ENCODE data around the gene GNPAT.

Gene GNPAT

DNA sequence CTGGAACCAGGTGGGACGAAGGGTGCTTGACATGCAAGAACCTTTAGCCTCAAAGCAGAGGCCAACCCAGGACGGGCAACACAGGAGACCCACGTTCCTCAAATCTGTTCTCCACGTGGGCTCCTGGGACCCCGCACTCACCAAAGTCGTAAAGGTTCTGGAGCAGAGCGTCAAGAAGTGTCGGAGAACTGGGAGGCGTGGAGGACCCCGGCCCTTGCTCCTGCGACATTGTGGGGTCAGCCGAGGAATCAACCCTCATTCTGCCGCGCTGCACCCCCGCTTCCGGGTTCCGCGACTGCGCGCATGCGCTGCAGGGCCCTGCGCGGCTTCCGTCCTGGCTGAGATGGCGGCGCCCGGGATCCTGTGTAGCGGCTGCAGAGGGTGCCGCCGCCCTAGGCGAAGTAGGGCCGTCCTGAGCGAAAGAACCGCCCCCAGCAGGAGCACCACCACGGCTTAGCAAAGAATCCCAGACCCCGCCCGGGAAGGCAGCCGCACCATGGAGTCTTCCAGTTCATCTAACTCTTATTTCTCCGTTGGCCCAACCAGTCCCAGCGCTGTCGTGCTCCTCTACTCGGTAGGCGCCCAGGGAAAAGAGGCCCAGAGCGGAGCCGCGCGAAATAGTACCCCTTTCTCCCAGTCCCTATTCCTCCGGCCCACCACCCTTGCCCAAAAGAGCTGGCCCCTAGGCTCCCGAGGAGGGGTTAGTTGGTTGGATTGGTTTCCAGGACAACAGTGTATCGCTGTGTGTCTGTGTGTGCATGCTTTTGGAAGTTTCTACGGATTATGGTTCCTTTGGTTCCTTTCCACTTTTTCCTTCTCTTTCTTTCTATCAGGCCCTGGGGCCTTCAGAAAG, at the start of gene GNPAT:
Gene GNPAT, plus strand, starts transcription at position 330 of the 853 bp plus-strand sequence. Its CDS starts 167 bp downstream, at position 497.
- DNase-seq (ENCODE audit: insufficient read length, low spot score) (peak; percentile 80), FAIRE-seq (peak; percentile 72)

DNA sequence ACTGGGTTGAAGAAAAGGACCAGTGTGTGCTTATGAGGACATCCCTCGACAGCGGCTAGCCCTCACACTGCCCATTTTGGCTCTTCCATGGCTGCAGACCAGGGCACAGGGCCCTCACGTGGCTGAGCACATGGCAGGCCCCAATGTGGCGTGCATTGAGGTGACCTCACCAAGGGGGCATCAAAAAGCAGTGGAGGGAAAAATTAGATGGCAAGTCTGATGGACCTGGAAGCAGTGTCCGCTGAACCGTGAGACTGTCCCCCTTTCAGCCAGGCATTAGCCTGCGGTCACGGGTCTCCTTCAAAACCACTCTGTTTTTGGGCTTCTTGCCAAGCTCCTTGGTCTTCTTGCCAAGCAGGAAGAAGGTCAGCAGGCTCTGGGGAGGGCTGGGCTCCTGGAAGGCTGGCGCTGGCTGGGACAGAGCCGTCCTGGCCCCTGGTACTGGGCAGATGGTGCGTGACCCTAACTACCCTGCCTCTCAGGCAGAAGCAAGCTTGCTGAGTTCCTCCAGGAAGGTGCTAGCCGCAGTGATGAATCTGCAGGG, 48.3 kb upstream of the GNPAT start:
- FAIRE-seq, result no peak
- no peak for DNase-seq (ENCODE audit: insufficient read length, low spot score)

DNA sequence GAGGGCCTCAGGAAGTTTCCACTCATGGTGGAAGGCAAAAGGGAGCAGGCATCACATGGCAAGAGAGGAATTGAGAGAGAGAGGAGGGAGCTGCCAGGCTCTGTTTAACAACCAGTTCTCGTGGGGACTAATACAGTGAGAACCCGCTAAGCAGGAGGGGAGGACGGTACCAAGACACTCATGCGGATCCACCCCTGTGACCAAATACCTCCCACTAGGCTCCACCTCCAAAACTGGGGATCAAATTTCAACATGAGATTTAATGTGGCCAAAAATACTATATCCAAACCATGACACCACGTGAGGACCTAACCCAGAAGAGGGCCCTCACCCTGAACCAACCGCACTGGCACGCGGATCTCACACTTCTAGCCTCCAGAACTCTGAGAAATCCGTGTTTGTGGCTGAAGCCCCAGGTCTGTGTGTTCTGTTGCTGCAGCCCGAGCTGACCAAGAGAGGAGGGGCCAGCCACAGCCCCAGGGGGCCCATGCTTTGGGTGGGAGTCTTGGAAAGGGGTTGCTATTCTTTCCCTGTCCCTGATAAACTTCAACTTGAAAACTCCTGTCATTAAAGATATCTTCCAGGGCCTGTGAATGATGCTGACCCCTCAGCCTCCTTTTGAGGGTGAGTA, 47.2 kb upstream of the GNPAT start:
- no peak for FAIRE-seq
- no peak for DNase-seq (ENCODE audit: insufficient read length, low spot score)

DNA sequence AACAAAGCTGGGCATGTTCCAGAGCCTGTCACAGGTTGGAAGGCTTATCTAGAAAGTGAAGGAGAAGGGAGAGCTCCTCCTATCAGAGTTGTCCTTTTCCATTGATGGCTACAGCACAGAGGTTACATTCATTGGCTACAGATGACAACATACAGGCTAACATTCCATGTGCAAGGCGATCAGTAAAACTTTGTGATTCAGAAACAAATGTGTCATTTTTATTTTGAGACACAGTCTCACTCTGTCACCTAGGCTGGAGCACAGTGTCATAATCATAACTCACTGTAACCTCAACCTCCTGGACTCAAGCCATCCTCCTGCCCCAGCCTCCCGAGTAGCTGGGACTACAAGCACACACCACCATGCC, 46.6 kb upstream of the GNPAT start:
- DNase-seq (ENCODE audit: insufficient read length, low spot score) (no peak), FAIRE-seq (no peak)

DNA sequence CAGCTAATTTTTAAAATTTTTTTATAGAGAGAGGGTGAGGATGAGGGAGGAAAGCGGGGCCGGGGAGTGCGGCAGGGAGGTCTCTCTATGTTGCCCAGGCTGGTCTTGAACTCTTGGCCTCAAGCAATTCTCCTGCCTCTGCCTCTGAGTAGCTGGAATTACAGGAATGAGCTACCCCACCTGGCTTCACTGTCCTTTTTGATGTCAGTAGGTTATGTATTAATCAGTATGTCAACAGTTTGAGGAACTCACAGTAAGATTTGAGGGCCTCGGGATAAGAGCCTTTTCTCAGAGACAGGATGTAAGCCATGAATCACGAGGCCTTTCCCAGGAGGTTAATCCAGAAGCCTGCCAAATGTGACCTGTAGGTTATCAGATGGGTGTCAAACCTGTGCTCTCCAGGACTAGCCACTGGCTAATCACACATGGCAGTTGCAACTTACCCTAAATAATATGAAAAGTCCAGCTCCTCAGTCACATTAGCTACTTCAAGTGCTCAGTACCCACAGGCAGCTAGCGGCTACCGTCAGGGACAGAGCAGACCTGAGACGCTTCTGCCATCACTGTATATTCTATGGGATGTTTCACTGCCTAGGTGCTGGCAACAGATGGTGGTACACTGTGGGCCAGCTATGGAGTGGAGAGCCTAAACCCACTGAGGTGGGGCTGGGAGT, 46.0 kb upstream of the GNPAT start:
- FAIRE-seq, result no peak
- no peak for DNase-seq (ENCODE audit: insufficient read length, low spot score)

DNA sequence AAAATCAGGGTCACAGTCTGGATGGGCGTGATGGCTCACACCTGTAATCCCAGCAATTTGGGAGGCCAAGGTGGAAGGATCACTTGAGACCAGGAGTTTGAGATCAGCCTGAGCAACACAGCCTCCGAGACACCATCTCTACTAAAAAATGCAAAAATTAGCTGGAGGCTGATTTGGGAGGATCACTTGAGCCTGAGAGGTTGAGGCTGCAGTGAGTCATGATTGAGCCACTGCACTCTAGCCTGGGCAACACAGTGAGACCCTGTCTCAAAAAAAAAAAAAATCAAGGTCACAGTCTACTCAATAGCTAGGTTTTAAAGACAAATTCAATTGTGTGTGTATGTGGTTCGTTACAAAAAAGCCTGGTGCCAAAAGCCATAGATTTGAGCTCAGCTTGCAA, 44.7 kb upstream of the GNPAT start:
- DNase-seq (ENCODE audit: insufficient read length, low spot score), result no peak
- FAIRE-seq, result no peak

DNA sequence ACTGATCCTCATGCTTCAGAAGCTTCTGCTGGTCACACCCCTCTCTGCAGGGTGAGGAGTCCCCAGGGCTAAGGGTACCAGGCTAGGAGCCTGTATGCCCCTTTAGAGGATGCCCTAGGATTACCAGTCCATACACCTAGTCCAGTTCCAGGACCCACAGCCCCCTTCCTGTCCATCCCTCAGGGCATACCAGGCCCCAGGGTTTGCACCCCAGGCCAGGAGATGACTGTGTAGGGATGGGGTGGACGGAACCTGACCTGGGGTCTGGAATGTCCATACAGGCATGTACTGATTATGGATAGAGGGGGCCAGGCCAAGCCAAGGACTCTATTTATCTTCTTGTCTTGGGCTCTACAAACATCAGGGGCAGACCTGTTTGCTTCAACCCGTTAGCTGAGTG, 44.3 kb upstream of the GNPAT start:
- FAIRE-seq (no peak), DNase-seq (ENCODE audit: insufficient read length, low spot score) (no peak)

DNA sequence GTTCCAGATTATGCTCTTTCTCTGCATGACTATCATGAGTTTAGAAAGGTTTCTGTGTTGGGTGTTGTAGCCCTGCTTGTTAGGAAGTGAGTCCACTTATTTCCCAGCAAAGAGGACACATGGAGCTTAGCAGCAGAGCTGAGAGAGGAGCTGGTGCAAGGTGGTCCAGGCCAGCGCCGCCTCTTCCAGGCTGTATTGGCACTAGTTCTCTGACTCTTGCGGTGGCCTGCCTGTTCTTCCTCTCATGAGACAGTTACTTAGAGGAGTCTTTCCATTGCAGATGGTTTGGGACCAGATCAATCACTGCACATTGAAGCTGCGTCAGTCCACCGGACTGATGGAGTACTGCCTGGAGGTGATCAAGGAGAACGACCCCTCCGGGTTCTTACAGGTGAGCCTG, 41.1 kb upstream of the GNPAT start:
- DNase-seq (ENCODE audit: insufficient read length, low spot score) (no peak), FAIRE-seq (no peak)

DNA sequence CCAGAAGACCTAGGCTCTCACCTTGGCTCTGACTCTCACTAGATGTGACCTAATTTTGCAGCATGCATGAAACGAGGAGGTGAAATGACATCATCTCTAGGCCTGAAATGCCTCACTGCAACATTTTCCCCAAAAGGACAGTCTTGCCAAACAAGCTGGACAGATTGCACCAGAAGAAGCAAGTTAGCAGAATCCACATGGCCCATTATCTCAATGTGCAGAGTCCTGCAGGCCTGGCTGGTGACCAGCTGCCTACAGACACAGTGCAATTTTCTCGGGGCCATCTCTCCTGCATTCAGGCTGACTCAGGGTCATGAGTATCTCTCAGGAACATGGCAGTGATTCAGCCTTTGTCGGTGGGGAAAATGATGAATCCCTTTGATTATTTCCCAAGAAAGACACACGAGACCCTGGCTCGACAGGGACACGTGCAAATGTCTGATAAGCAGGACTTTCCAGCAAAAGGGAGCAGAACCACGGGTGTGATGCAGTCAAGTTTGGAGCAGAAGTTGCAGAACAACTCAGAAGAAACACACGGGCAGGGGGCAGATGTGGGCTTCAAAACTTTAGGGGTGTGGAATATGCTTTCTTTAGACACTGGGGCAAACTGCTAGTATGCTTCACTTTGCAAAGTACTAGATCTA, 40.5 kb upstream of the GNPAT start:
- DNase-seq (ENCODE audit: insufficient read length, low spot score) (no peak), FAIRE-seq (no peak)

DNA sequence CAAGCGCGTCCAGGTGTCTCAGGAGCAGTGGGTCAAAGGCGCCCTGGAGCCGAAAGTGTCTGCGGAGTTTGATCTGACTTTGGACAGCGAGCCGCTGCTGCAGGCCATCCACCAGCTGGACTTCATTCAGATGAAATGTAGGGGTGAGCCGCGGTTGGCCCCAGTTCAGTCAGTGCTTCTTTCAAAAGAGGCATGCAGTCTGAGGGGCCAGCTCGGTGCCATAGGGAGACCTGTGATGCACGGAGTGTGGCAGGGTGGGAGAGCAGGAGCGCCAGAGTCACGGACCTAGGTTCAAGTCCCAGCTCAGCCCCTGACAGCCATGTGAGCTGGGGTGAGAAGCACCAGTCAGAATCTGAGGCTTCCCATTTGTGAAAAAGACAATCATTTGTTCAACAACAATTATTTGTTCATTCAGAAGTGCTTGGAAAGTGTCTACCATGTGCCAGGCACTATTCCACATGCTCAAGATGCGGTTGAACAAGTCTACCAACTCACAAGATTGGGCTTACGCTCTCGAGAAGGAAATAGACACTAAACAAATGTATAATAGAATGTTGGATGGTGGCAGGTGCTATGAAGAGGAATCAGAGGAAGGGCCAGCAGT, 39.5 kb upstream of the GNPAT start:
- FAIRE-seq, result no peak
- DNase-seq (ENCODE audit: insufficient read length, low spot score), result no peak

DNA sequence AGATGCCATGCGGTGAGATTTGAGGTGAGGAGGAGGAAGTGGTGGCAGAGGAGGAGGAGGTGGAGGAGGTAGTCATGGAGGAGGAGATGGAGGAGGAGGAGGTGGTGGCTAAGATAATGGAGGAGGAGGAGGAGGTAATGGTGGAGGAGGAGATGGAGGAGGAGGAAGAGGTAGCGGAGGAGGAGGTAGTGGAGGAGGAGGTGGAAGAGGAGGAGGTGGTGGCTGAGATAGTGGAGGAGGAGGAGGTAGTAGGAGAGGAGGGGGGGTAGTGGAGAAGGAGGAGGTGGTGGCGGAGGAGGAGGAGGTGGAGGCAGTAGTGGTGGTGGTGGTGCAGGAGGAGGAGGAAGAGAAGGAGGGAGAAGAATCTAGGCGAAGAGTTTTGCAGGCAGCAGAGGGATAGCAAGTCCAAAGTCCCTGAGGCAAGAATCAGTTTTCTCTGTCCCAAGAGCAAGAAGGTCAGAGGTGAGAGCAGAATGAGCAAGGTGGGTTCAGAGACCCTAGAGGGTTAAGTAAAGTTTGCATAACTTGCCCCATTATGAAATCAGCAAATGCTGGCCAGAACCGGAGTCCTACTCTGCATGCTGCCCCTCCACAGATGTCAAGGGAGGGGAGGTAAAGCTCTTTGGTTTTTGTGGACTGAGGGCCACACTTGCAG, 38.9 kb upstream of the GNPAT start:
- FAIRE-seq (no peak), DNase-seq (ENCODE audit: insufficient read length, low spot score) (no peak)

DNA sequence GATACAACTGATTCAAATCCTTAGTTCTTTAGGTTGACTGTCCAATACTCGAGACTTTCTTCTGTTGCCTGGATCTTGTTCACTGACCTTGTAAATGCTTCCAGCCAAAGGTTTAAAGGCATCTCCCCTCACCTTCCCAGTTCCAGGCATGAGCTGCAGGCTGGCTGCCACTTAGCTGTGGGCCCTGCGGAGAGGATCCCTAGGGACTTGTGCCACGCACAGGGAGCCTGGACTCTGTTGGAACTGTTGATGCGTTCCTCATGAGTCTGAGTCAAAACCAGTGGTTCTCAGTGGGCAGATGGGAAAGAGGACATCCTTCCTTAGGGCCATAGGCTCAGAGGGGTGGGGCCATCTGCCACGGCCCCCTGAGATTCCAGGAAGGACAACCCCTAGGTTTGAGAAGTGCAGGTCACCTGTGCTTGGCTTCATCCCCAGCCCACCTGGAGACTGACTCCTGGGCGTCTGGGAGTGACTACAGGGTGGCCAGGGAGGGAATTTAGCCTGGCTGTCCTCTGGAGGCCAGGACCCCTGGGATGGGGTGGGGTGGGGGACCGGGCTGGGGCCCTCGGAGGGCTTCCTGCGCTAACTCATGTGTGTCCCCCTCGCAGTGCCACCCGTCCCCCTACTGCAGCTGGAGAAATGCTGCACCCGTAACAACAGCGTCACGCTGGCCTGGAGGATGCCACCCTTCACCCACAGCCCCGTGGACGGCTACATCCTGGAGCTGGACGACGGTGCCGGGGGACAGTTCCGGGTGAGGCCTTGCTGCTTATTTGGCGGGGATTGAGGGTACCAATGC, 37.6 kb upstream of the GNPAT start:
- DNase-seq (ENCODE audit: insufficient read length, low spot score), result no peak
- no peak for FAIRE-seq

DNA sequence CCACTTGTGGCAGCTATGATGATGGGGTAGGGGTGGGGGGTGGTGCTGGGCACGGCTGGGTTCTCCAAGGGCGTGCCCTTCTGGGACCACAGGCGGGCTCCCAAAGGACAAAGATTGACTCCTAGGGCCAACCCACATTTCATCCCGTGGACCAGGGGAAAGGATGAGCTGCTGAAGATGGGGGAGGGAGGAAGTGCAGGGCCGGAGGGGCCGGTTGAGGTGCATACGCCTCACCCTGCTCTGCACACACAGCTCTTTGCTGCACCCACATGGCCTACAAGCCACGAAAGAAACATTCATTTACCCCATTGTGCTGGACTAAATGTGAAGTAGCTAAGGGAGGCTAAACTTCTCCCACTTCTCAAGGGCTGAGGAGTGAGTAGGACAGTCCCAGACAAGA, 34.2 kb upstream of the GNPAT start:
- DNase-seq (ENCODE audit: insufficient read length, low spot score), result no peak
- no peak for FAIRE-seq

DNA sequence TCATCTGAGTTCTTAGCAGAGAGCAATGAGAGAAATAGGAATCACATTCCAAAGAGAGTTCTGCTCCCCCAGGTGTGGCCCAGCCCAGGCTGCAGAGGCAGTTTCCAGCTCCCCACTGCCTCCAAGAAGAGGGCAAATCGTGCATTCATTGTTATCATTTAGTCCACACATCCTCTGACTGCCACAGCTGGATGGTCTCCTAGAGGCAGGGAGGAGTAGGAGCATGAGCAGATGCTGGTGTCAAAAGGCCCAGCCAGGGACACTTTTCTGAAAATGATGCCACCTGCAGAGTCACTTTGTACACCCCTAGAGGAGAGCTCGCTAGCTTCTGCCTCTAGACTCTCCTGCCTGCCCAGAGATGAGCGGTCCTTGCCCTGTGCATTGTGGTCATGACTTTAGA, 33.6 kb upstream of the GNPAT start:
- DNase-seq (ENCODE audit: insufficient read length, low spot score) (no peak), FAIRE-seq (no peak)

DNA sequence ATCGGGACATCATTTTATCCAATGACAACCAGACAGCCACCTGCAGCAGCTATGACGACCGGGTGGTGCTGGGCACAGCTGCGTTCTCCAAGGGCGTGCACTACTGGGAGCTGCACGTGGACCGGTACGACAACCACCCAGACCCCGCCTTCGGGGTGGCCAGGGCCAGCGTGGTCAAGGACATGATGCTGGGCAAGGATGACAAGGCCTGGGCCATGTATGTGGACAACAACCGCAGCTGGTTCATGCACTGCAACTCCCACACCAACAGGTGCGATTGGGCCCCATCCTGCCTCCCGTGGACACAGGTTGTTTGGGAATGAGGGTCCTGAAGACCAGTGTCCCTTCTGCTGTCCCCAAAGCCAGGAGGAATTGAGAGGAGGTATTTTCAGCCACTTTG, 32.0 kb upstream of the GNPAT start:
- DNase-seq (ENCODE audit: insufficient read length, low spot score), result no peak
- FAIRE-seq, result no peak

DNA sequence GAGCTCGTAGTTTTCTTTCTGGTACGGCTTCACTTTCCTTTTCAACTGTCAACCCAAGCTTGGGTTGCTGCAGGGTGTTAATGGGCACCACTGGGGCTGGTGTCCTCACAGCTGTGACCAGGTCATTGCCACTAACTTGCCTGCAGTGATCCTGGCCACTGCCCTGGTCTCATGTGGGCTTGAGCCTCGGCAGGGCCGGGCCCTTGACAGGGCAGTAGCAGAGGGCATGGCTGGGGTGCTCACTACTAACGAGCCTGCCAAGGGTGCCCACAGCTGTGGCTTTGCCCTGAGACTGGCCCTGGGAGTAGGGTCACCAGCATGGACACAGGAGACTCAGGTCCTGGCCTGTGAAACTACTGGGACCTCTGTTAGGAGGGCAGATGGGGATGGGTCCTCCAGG, 31.5 kb upstream of the GNPAT start:
- DNase-seq (ENCODE audit: insufficient read length, low spot score) (no peak), FAIRE-seq (no peak)

DNA sequence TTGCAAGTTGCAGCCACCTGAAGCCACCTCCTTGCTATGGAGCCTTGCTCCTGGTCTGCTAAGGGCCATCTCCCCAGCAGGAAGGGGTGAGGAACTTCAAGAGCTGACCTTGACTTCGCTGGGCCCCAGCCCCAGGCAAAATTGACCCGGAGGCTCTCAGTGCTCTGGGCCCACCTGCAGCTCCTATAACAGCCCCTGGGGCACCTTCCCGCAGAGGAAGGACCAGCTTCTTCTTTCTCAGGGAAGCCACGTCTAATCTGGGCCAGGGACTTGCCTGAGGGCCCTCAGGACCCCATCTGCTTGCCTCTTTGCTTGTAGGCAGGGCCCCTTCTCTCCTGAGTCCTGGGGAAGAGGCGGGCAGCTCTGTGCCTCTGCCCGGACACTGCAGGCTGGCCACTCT, 30.9 kb upstream of the GNPAT start:
- DNase-seq (ENCODE audit: insufficient read length, low spot score), result no peak
- no peak for FAIRE-seq

DNA sequence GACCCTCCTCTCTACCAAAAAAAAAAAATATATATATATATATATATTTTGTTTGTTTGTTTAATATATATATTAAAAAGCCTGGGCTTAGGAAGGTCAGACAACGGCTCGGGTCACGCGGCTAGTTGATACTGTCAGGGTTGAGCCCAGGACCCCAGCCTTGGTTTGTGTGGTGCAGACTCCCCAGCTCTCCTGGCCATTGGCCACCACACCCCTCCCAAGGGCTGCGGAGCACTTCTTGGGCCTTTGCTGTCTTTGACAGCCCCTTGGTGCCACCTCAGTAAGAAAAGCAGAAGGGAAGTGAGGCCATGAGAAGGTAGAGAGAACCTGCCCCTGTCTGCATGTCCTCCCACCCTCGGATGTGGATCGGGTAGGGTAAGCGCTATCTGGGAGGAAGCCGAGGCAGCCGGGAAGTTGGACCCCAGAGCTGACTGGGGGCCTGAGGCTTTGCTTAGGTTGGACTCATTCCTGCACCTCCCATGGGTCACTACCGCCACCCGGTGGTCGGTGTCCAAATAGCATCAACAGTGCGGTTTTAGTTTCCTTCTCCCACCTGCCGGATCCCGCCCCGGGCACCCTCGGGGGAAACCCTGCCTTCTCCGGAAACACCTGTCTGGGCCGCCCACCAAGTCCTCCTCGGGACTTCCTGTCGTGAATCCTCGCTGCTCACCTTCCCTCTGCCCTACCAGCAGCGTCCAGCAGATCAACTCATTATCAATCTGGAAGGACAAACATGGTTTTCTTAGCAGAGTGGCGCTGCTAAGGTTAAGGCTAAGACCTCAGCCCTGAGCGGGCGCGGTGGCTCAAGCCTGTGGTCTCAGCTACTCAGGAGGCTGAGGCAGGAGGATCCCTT, 29.8 kb upstream of the GNPAT start:
- peak; percentile 89 for DNase-seq (ENCODE audit: insufficient read length, low spot score)
- FAIRE-seq, result peak; percentile 97
